HepG2 (cell line): ENCODE results near the gene MUC4. TPM values are rescaled to one million over a fixed set of nuclear protein-coding genes. Genes with fewer than 3 reads are reported as not detected.

Experiments
- ZNF205 ChIP-seq: IDR thresholded peaks from 2 replicates; pipeline ENCODE4 v1.6.1; 2018; ENCODE audit warnings: missing biosample characterization, missing genetic modification reagents
- ZNF318 ChIP-seq: sonication (generic); formaldehyde crosslinking; IDR thresholded peaks from 2 replicates; pipeline ENCODE4 v1.4.0; 2020; ENCODE audit warnings: mild to moderate bottlenecking, missing genetic modification reagents
- ZNF800 ChIP-seq: sonication (generic); formaldehyde crosslinking; IDR thresholded peaks from 2 replicates; pipeline ENCODE4 v1.4.0; 2020; ENCODE audit warnings: missing genetic modification reagents
- polyA plus RNA-seq, 8 experiments: library from polyadenylated mRNA; depleted of rRNA in 3 of 8; stranded (reverse) in 7 of 8; unstranded in 1 of 8; fragments of >200 nt; fragmentation: Illumina TruSeq in 4 of 8; extraction: Trizol in 4 of 8; gene quantifications; 2 replicates each; pipeline versions ENCODE4 v1.2.1 to v1.2.3, GENCODE V29; 2011 to 2016; ENCODE audit warnings: low read depth in 4 of 8, missing spikeins in 1 of 8, mixed read lengths in 1 of 8; ENCODE audit not compliant: insufficient read depth in 1 of 8
- total RNA-seq, 5 experiments: library from RNA; depleted of rRNA; stranded (reverse); fragments of >200 nt; fragmentation: Illumina TruSeq; extraction: Trizol; gene quantifications; 2 replicates each; pipeline ENCODE4 v1.2.3, GENCODE V29; 2016; ENCODE audit warnings: low read depth in 1 of 5

The MUC4 gene
- total and polyA plus RNA-seq, 2 of the 13 experiments (the other 11 are each of a cell fraction or from before 2014, with no cell fraction given) = not detected

GRCh38 chr3:195853036-195853435 is 41.3 kb upstream of the MUC4 start (continued):
- TF ChIP-seq ZNF318 (CRISPR knock-in tag) (no peak), ZNF800 (CRISPR knock-in tag) (no peak), ZNF205 (CRISPR knock-in tag) (no peak)
